Heart left ventricle (tissue), 16 donors: ENCODE results near the gene CDK4. TPM values are rescaled to one million over a fixed set of nuclear protein-coding genes. Genes with fewer than 3 reads are reported as not detected.
"Not testable (repeated sequence)": the region's sequence is repeated elsewhere in the genome, so short reads cannot be mapped to it uniquely, and the experiment has no call there.

Source experiments
- ATAC-seq, 4 donors: fragments of 200-7000 bp; cut with Tn5 transposase; one replicate each; pipeline ENCODE4 v1.9.1; 2020 to 2022; ENCODE audit warnings: moderate library complexity in 4 of 4, mild to moderate bottlenecking in 3 of 4, moderate number of reproducible peaks in 1 of 4
- DNase-seq, 5 donors: peaks; one replicate each; pipeline ENCODE4 v3.0.0-alpha.2; 2020
- H3K27ac ChIP-seq, 12 donors: fragments of 200-600 bp; sonication (generic) in 4 of 12; one replicate each; pipeline versions ENCODE4 v1.5.0 to v1.8.0; 2016 to 2022; ENCODE audit warnings: mild to moderate bottlenecking in 2 of 12
- H3K27me3 ChIP-seq, 9 donors: fragments of 200-600 bp; sonication (generic) in 2 of 9; one replicate each; pipeline versions ENCODE4 v1.5.1 to v1.8.0; 2016 to 2022; ENCODE audit warnings: mild to moderate bottlenecking in 3 of 9
- H3K36me3 ChIP-seq, 9 donors: fragments of 200-600 bp; sonication (generic) in 2 of 9; one replicate each; pipeline versions ENCODE4 v1.5.0 to v1.8.0; 2018 to 2022; ENCODE audit warnings: mild to moderate bottlenecking in 2 of 9
- H3K4me1 ChIP-seq, 12 donors: fragments of 200-600 bp; sonication (generic) in 4 of 12; one replicate each; pipeline versions ENCODE4 v1.5.0 to v1.8.0; 2016 to 2022; ENCODE audit warnings: mild to moderate bottlenecking in 3 of 12
- H3K4me3 ChIP-seq, 12 donors: fragments of 200-600 bp; sonication (generic) in 4 of 12; one replicate each; pipeline versions ENCODE4 v1.5.0 to v1.8.0; 2017 to 2022; ENCODE audit warnings: mild to moderate bottlenecking in 9 of 12, moderate library complexity in 4 of 12
- H3K9me3 ChIP-seq, 12 donors: fragments of 200-600 bp; sonication (generic) in 4 of 12; one replicate each; pipeline versions ENCODE4 v1.5.0 to v1.8.0; 2016 to 2022; ENCODE audit warnings: mild to moderate bottlenecking in 1 of 12
- POLR2A ChIP-seq, 2 donors: fragments of 450-650 bp; IDR thresholded peaks; one replicate each; pipeline ENCODE4 v1.6.1; 2017; ENCODE audit warnings: antibody characterized with exemption in 2 of 2, mild to moderate bottlenecking in 2 of 2, moderate library complexity in 2 of 2
- WGBS, 4 donors: extraction: QIAGEN DNeasy Blood & Tissue Kit in 2 of 4; methylation state at CpG; one replicate each; pipeline versions ENCODE4 v1.1.5 to v1.1.7; 2013 to 2018; 5-methylcytosine and 5-hydroxymethylcytosine counted together
- intact Hi-C, 10 donors: fragments of 100-400 bp; cut with DNase I; formaldehyde crosslinking; loops; one replicate each; pipeline versions ENCODE4 v1.11.1 to v1.14.2; 2022
- polyA plus RNA-seq, 2 donors: library from polyadenylated mRNA; stranded (reverse); fragments of 200-250 nt; gene quantifications; one replicate each; pipeline ENCODE4 v1.2.3, GENCODE V29; 2013
- total RNA-seq, 9 donors: library from RNA; depleted of rRNA in 2 of 9; stranded (reverse); fragments of >200 nt in 2 of 9; fragmentation: NEBNext Ultra II Directional in 3 of 9; extraction: Animal tissue kit (Norgen Biotek cat#: 25700) in 3 of 9; gene quantifications; one replicate each; pipeline versions ENCODE4 v1.1.0 to v1.2.4, GENCODE V29; 2016 to 2023
- TF ChIP-seq, protein P1 (sequence below), 12 donors: fragments of 200-600 bp; sonication (generic) in 4 of 12; IDR thresholded peaks; one replicate each; pipeline versions ENCODE4 v1.5.0 to v1.8.0; 2018 to 2022; ENCODE audit warnings: antibody characterized with exemption in 12 of 12, mild to moderate bottlenecking in 5 of 12
- donor health status: ischemic (EF 13 %, LVEDD 7.1; RV severe dilation, severe dysfunction).
- donor health status: healthy with polysubstance abuse.
- donor health status: DM: no; HTN: yes; CAD: no.
- donor health status: DM: no; HTN: no; CAD: no.
- donor health status: ischemic (EF 25% LVEDD 6.9; RV normal size, moderate dysfunction).
- donor health status: ischemic (EF 25% LVEDD 5.7; RV mildly dilated, moderate dysfunction).
- donor health status: healthy.
- donor health status: DM: yes; HTN: yes; CAD: no.
- donor health status: ischemic (EF 35%, LVEDD 5.7; RV mildly dilated, moderate dysfunction).
- donor health status: nonischemic (EF 11% LVEDD 7.7; RV severe dilation, severe dysfunction).
- donor health status: DM: yes; HTN: yes; CAD: no.
- donor health status: PGD.
- donor health status: ischemic (EF 29% LVEDD 5.4; RV normal size, mild dysfunction).
- donor health status: nonischemic (EF 23%, LVEDD 6.1; RV moderate dilation, normal function).

Gene CDK4
- total and polyA plus RNA-seq, 11 donors: 23.4 to 81.9 (median 50.2) TPM

- ATAC-seq (no peak), DNase-seq (no peak)
- 88 to 93% (median 90%) methylated on average over 7 of the region's 7 CpGs for WGBS, 4 donors
- H3K27me3 ChIP-seq: no peaks in the 10 kb centered on the region
- H3K9me3 ChIP-seq: no peaks in the 10 kb centered on the region
- intact Hi-C loops: no loop called here
- peaks cover 0 to 26% (median 6%) of the 10 kb centered on the region in 9 donors for H3K36me3 ChIP-seq
- TF ChIP-seq POLR2A (IDR thresholded peaks at IDR 0.05): no peak
- TF ChIP-seq, protein P1, sequence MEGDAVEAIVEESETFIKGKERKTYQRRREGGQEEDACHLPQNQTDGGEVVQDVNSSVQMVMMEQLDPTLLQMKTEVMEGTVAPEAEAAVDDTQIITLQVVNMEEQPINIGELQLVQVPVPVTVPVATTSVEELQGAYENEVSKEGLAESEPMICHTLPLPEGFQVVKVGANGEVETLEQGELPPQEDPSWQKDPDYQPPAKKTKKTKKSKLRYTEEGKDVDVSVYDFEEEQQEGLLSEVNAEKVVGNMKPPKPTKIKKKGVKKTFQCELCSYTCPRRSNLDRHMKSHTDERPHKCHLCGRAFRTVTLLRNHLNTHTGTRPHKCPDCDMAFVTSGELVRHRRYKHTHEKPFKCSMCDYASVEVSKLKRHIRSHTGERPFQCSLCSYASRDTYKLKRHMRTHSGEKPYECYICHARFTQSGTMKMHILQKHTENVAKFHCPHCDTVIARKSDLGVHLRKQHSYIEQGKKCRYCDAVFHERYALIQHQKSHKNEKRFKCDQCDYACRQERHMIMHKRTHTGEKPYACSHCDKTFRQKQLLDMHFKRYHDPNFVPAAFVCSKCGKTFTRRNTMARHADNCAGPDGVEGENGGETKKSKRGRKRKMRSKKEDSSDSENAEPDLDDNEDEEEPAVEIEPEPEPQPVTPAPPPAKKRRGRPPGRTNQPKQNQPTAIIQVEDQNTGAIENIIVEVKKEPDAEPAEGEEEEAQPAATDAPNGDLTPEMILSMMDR (IDR thresholded peaks at IDR 0.05): no peak
- H3K4me3 ChIP-seq: no peak overlapping the region
- H3K4me1 ChIP-seq: peaks cover 0 to 35% (median 8%) of the 10 kb centered on the region in 12 donors
- H3K27ac ChIP-seq: no peak overlapping the region
These were observed 25.3 kb upstream of the CDK4 start for GRCh38 chr12:57777367-57777766.

- DNase-seq (no peak), ATAC-seq (no peak)
- TF ChIP-seq, protein P1 (IDR thresholded peaks at IDR 0.05): no peak
- no peak for TF ChIP-seq POLR2A (IDR thresholded peaks at IDR 0.05)
- peaks cover 0 to 26% (median 6%) of the 10 kb centered on the region in 9 donors for H3K36me3 ChIP-seq
- no peak overlapping the region for H3K27ac ChIP-seq
- WGBS, 4 donors: 87 to 92% (median 89%) methylated on average over 2 of the region's 2 CpGs
- no peak overlapping the region for H3K4me3 ChIP-seq
- H3K4me1 ChIP-seq: peaks cover 0 to 27% (median 11%) of the 10 kb centered on the region in 12 donors
- no peaks in the 10 kb centered on the region for H3K27me3 ChIP-seq
- intact Hi-C loops: no loop called here
- H3K9me3 ChIP-seq: no peaks in the 10 kb centered on the region
These were observed 24.1 kb upstream of the CDK4 start for GRCh38 chr12:57776247-57776587.

GRCh38 chr12:57775563-57776246 lies 23.6 kb upstream of the CDK4 start:
- peaks cover 0 to 23% (median 6%) of the 10 kb centered on the region in 9 donors for H3K36me3 ChIP-seq
- DNase-seq: no peak
- no peak overlapping the region for H3K27ac ChIP-seq
- no peak overlapping the region for H3K4me3 ChIP-seq
- H3K27me3 ChIP-seq: no peaks in the 10 kb centered on the region
- intact Hi-C loops: no loop called here
- peaks cover 0 to 27% (median 15%) of the 10 kb centered on the region in 12 donors for H3K4me1 ChIP-seq
- 76 to 85% (median 83%) methylated on average over 4 of the region's 4 CpGs for WGBS, 4 donors
- no peak for ATAC-seq
- TF ChIP-seq, protein P1 (IDR thresholded peaks at IDR 0.05): no peak
- H3K9me3 ChIP-seq: no peaks in the 10 kb centered on the region

DNA sequence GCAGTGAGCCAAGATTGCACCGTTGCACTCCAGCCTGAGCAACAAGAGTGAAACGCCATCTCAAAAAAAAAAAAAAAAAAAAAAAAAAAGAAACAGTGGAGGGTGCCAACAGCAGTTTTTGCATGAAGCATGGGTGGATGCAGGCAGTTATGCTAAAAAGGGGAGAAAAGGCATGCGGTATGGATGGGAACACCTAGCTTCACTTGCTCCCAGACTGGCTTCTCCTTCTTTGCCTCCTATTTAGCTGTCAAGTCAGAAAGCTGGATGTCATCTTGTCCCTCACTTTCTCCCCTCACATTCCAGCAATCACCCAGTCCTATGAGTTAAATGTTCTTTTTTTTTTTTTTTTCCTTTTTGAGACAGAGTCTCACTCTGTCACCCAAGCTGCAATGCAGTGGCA lies 22.9 kb upstream of the CDK4 start:
- Histone ChIP-seq H3K9me3 (no peaks in the 10 kb centered on the region), H3K4me3 (no peak overlapping the region), H3K4me1 (peaks cover 0 to 27% (median 15%) of the 10 kb centered on the region in 12 donors), H3K27ac (no peak overlapping the region), H3K36me3 (peaks cover 0 to 21% (median 6%) of the 10 kb centered on the region in 9 donors), H3K27me3 (no peaks in the 10 kb centered on the region)
- DNase-seq (no peak), ATAC-seq (no peak)
- intact Hi-C loops: no loop called here
- WGBS, 4 donors: 86 to 95% (median 89%) methylated on average over 3 of the region's 3 CpGs
- TF ChIP-seq POLR2A (IDR thresholded peaks at IDR 0.05): no peak
- TF ChIP-seq, protein P1 (IDR thresholded peaks at IDR 0.05): no peak

DNA sequence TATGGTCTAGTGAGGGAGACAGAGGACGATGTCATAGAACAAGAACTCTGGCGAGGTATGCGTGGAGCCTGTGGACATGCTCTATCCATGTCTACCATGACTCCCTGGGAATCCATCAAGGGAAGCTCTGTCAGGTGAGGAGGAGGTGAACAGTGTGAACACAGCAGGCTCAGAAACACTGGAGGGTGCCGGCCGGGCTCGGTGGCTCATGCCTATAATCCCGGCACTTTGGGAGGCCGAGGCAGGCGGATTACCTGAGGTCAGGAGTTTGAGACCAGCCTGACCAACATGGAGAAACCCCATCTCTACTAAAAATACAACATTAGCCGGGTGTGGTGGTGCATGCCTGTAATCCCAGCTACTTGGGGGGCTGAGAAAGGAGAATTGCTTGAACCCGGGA lies 22.5 kb upstream of the CDK4 start:
- DNase-seq, ATAC-seq, H3K27me3 ChIP-seq, H3K27ac ChIP-seq, intact Hi-C loops, H3K9me3 ChIP-seq, H3K4me3 ChIP-seq: not testable (repeated sequence)
- H3K4me1 ChIP-seq: peaks cover 0 to 27% (median 15%) of the 10 kb centered on the region in 12 donors
- WGBS, 4 donors: 91 to 96% (median 92%) methylated on average over 11 of the region's 11 CpGs
- H3K36me3 ChIP-seq: peaks cover 0 to 24% (median 9%) of the 10 kb centered on the region in 9 donors
